Endothelial cell of umbilical vein (primary cell): ENCODE measurements around the gene BRS3. TPM values are rescaled to one million over a fixed set of nuclear protein-coding genes. Genes with fewer than 3 reads are reported as not detected.

Source experiments
- BruUV-seq: library from RNA; stranded (reverse); fragments of 400-500 nt; replicated peaks from 2 replicates; lab custom pipeline; 2021; lab: Mats Ljungman, UMichigan
- CTCF ChIA-PET: fragments of 300-600, 350-600 bp; sonication (Branson Sonifier 250); formaldehyde crosslinking; loops from one replicate; lab custom pipeline; 2021; ENCODE audit warnings: antibody characterized with exemption, inconsistent platforms; lab: Charles Lee
- POLR2A ChIA-PET: fragments of 300-600, 350-600 bp; sonication (Branson Sonifier 250); formaldehyde crosslinking; loops from one replicate; lab custom pipeline; 2021; ENCODE audit warnings: antibody characterized with exemption, inconsistent platforms; lab: Charles Lee
- DNase-seq: peaks from one replicate; pipeline ENCODE4 v3.0.0-alpha.2; 2011; ENCODE audit warnings: low read depth, low spot score
- FAIRE-seq: peaks from 2 replicates; lab custom pipeline; 2011; peaks lifted over from hg19 to GRCh38; lab: Jason Lieb, UNC
- H2AFZ ChIP-seq: 2 replicates; pipeline ENCODE4 v1.6.0; 2012; ENCODE audit warnings: low read depth, low read length, control low read depth, inconsistent platforms
- H3K27ac ChIP-seq: 2 replicates; pipeline ENCODE4 v1.5.1; 2011; ENCODE audit warnings: low read depth, mild to moderate bottlenecking, control low read depth, low read length, moderate library complexity; ENCODE audit not compliant: insufficient read depth
- H3K27me3 ChIP-seq, 2 experiments: 2 replicates each; pipeline versions ENCODE4 v1.6.0 to v1.6.1; 2011; ENCODE audit warnings: low read length in 2 of 2, mixed read lengths in 1 of 2; ENCODE audit not compliant: control insufficient read depth in 2 of 2, insufficient read depth in 2 of 2
- H3K36me3 ChIP-seq, 2 experiments: 2 replicates in 1 of 2; 3 replicates in 1 of 2; pipeline ENCODE4 v1.5.1; 2011; ENCODE audit warnings: low read length in 2 of 2, mild to moderate bottlenecking in 1 of 2, moderate library complexity in 1 of 2; ENCODE audit not compliant: control insufficient read depth in 2 of 2, insufficient read depth in 2 of 2; ENCODE audit errors: extremely low read depth in 1 of 2
- H3K4me1 ChIP-seq: 3 replicates; pipeline ENCODE4 v1.5.1; 2011; ENCODE audit warnings: mild to moderate bottlenecking, low read length; ENCODE audit not compliant: control insufficient read depth, insufficient read depth; ENCODE audit errors: extremely low read depth
- H3K4me2 ChIP-seq: 2 replicates; pipeline ENCODE4 v1.6.1; 2011; ENCODE audit warnings: low read length, control low read depth, mixed read lengths; ENCODE audit not compliant: insufficient read depth
- H3K4me3 ChIP-seq, 3 experiments: fragments of 200-600 bp in 1 of 3; sonication (generic), shearing (Covaris generic) in 1 of 3; replicated peaks in 1 of 3; 2 replicates each; pipeline ENCODE4 v1.5.1; 2011 to 2016; ENCODE audit warnings: control low read depth in 3 of 3, low read length in 3 of 3, mild to moderate bottlenecking in 2 of 3, inconsistent platforms in 1 of 3, low read depth in 1 of 3, moderate library complexity in 1 of 3; ENCODE audit not compliant: insufficient read depth in 1 of 3
- H3K79me2 ChIP-seq: 2 replicates; pipeline ENCODE4 v1.6.0; 2012; ENCODE audit warnings: low read length, inconsistent platforms; ENCODE audit not compliant: control insufficient read depth, insufficient read depth
- H3K9ac ChIP-seq: replicated peaks from 2 replicates; pipeline ENCODE3; 2011; ENCODE audit warnings: low read length, control low read depth; ENCODE audit not compliant: insufficient read depth; ENCODE audit errors: extremely low read depth
- H3K9me1 ChIP-seq: replicated peaks from 3 replicates; pipeline ENCODE4 v1.6.0; 2011; ENCODE audit warnings: mild to moderate bottlenecking, low read length; ENCODE audit not compliant: control insufficient read depth, insufficient read depth; ENCODE audit errors: extremely low read depth
- H3K9me3 ChIP-seq: replicated peaks from 2 replicates; pipeline ENCODE4 v1.5.1; 2012; ENCODE audit warnings: low read length, inconsistent platforms; ENCODE audit not compliant: control insufficient read depth, insufficient read depth
- H4K20me1 ChIP-seq: replicated peaks from 2 replicates; pipeline ENCODE3; 2011; ENCODE audit warnings: mild to moderate bottlenecking, low read length; ENCODE audit not compliant: control insufficient read depth, insufficient read depth; ENCODE audit errors: extremely low read depth
- EZH2 ChIP-seq: IDR thresholded peaks from 2 replicates; pipeline ENCODE4 v1.6.1; 2012; ENCODE audit warnings: borderline replicate concordance, low read depth, mild to moderate bottlenecking, moderate library complexity, low read length, inconsistent platforms; ENCODE audit not compliant: severe bottlenecking
- FOS ChIP-seq: IDR thresholded peaks from 2 replicates; pipeline ENCODE4 v1.6.1; 2011; ENCODE audit warnings: mild to moderate bottlenecking, low read length, moderate library complexity, borderline replicate concordance; ENCODE audit not compliant: insufficient read depth
- GATA2 ChIP-seq: IDR thresholded peaks from 2 replicates; pipeline ENCODE4 v1.7.0; 2011; ENCODE audit warnings: low read depth, mild to moderate bottlenecking, moderate library complexity, mixed read lengths, low read length; ENCODE audit not compliant: insufficient read length, insufficient read depth
- JUN ChIP-seq: IDR thresholded peaks from 2 replicates; pipeline ENCODE4 v1.6.1; 2011; ENCODE audit warnings: borderline replicate concordance, low read depth; ENCODE audit not compliant: insufficient read length, insufficient read depth
- MYC ChIP-seq: IDR thresholded peaks from one replicate; pipeline ENCODE4 v1.6.1; 2011; ENCODE audit warnings: mild to moderate bottlenecking, low read depth, low read length
- POLR2A ChIP-seq: IDR thresholded peaks from 2 replicates; pipeline ENCODE4 v1.6.1; 2012; ENCODE audit warnings: low read depth, mild to moderate bottlenecking, control low read depth, low read length
- POLR2AphosphoS5 ChIP-seq: IDR thresholded peaks from 2 replicates; pipeline ENCODE4 v1.6.1; 2012; ENCODE audit warnings: low read depth, mild to moderate bottlenecking, control low read depth, low read length, moderate library complexity; ENCODE audit not compliant: insufficient read depth
- dilution Hi-C: fragments of 300-500 bp; cut with MboI; formaldehyde crosslinking; loops from one replicate; pipeline ENCODE4 v1.15.0; 2019; ENCODE audit warnings: low sequenced_read_pairs; ENCODE audit not compliant: extremely low pct_ligation_motif_present
- intact Hi-C: fragments of 100-400 bp; cut with micrococcal nuclease; formaldehyde crosslinking; loops from one replicate; pipeline ENCODE4 v1.10.0; 2022
- polyA plus RNA-seq, 4 experiments: library from polyadenylated mRNA; depleted of rRNA in 3 of 4; stranded (reverse) in 3 of 4; unstranded in 1 of 4; fragments of >200 nt; gene quantifications; 2 replicates each; pipeline versions ENCODE4 v1.2.1 to v1.2.3, GENCODE V29; 2011 to 2012; ENCODE audit warnings: missing spikeins in 1 of 4
- total RNA-seq: library from RNA; stranded (reverse); gene quantifications from 2 replicates; pipeline ENCODE4 v1.2.3, GENCODE V29; 2021
- TF ChIP-seq, protein P1 (sequence below): IDR thresholded peaks from 2 replicates; pipeline ENCODE4 v1.6.1; 2011; ENCODE audit not compliant: insufficient read depth, insufficient read length
- TF ChIP-seq, protein P2 (sequence below), 2 donors: IDR thresholded peaks; 1 replicate in 1 of 2; 2 replicates in 1 of 2; pipeline ENCODE4 v1.5.1; 2011; ENCODE audit warnings: low read length in 2 of 2, mild to moderate bottlenecking in 2 of 2, moderate library complexity in 2 of 2, control low read depth in 1 of 2, inconsistent platforms in 1 of 2, low read depth in 1 of 2; ENCODE audit not compliant: insufficient read depth in 1 of 2; ENCODE audit errors: extremely low read depth in 1 of 2

Gene BRS3
- total and polyA plus RNA-seq, 2 donors (not counting 3 experiments of a cell fraction or from before 2014, with no cell fraction given) = not detected

DNA sequence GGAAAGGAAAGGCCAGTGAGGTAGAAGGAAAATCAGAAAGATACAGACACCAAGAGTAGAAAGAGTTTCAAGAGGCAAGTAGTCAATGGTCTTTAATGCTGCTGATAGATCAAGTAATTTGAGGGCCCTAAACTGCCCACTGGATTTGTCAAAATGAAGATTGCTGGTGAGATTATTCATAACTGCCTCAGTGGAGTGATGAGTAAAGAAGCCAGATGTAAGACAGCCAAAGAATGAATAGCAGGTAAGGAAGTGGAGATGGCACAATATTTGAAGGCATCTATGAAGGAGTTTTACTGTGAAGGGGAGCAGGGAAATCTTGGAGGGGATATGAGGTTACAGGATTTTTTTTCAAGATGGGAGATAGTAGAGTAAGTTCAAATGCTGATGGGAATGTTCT lies 39.8 kb upstream of the BRS3 start:
- Histone ChIP-seq H3K9me3 (no peaks in the 10 kb centered on the region), H3K27ac (no peak overlapping the region), H3K9me1 (no peaks in the 10 kb centered on the region), H4K20me1 (no peaks in the 10 kb centered on the region), H3K9ac (no peak overlapping the region), H3K4me3 (no peak overlapping the region), H3K27me3 (no peaks in the 10 kb centered on the region), H2AFZ (no peak overlapping the region), H3K79me2 (no peaks in the 10 kb centered on the region), H3K4me2 (no peak overlapping the region), H3K36me3 (no peaks in the 10 kb centered on the region), H3K4me1 (no peaks in the 10 kb centered on the region)
- FAIRE-seq (no peak), DNase-seq (no peak)
- ChIA-PET CTCF (no interaction called here), POLR2A (no interaction called here)
- no TSS peak for BruUV-seq
- intact Hi-C loops = no loop called here
- TF ChIP-seq MYC (no peak), JUN (no peak), POLR2A (no peak), POLR2AphosphoS5 (no peak), EZH2 (no peak), FOS (no peak), GATA2 (no peak)
- TF ChIP-seq, protein P1, sequence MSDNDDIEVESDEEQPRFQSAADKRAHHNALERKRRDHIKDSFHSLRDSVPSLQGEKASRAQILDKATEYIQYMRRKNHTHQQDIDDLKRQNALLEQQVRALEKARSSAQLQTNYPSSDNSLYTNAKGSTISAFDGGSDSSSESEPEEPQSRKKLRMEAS = no peak
- TF ChIP-seq, protein P2, sequence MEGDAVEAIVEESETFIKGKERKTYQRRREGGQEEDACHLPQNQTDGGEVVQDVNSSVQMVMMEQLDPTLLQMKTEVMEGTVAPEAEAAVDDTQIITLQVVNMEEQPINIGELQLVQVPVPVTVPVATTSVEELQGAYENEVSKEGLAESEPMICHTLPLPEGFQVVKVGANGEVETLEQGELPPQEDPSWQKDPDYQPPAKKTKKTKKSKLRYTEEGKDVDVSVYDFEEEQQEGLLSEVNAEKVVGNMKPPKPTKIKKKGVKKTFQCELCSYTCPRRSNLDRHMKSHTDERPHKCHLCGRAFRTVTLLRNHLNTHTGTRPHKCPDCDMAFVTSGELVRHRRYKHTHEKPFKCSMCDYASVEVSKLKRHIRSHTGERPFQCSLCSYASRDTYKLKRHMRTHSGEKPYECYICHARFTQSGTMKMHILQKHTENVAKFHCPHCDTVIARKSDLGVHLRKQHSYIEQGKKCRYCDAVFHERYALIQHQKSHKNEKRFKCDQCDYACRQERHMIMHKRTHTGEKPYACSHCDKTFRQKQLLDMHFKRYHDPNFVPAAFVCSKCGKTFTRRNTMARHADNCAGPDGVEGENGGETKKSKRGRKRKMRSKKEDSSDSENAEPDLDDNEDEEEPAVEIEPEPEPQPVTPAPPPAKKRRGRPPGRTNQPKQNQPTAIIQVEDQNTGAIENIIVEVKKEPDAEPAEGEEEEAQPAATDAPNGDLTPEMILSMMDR (IDR thresholded peaks at IDR 0.05; ENCODE audit: extremely low read depth in 1 of 2, insufficient read depth in 1 of 2, low read depth in 1 of 2, low read length in 2 of 2) = no peak
- dilution Hi-C loops = no loop called here
